Neural progenitor cell (in vitro differentiated cells): ENCODE measurements around the gene CMTM4. TPM values are rescaled to one million over a fixed set of nuclear protein-coding genes. Genes with fewer than 3 reads are reported as not detected.

Experiments
- DNase-seq: peaks from one replicate; pipeline ENCODE4 v3.0.0-alpha.2; 2016; ENCODE audit warnings: low spot score
- H2AFZ ChIP-seq: fragments of 200-600 bp; sonication (generic); replicated peaks from 2 replicates; pipeline ENCODE4 v1.6.1; 2016; ENCODE audit warnings: antibody characterized with exemption
- H3F3A ChIP-seq: fragments of 200-600 bp; sonication (generic); 2 replicates; pipeline ENCODE4 v1.6.1; 2016; ENCODE audit warnings: antibody characterized with exemption, low read depth
- H3K27ac ChIP-seq: fragments of 200-600 bp; sonication (generic); 2 replicates; pipeline ENCODE4 v1.5.1; 2016; ENCODE audit warnings: mild to moderate bottlenecking
- H3K27me3 ChIP-seq: fragments of 200-600 bp; sonication (generic); 2 replicates; pipeline ENCODE4 v1.6.1; 2016; ENCODE audit warnings: mild to moderate bottlenecking, moderate library complexity
- H3K36me3 ChIP-seq: fragments of 200-600 bp; sonication (generic); 2 replicates; pipeline ENCODE4 v1.5.1; 2016
- H3K4me1 ChIP-seq: fragments of 200-600 bp; sonication (generic); 2 replicates; pipeline ENCODE4 v1.6.1; 2016; ENCODE audit warnings: mixed run types
- H3K4me2 ChIP-seq: fragments of 200-600 bp; sonication (generic); 2 replicates; pipeline ENCODE4 v1.6.1; 2016
- H3K4me3 ChIP-seq: fragments of 200-600 bp; sonication (generic); 2 replicates; pipeline ENCODE4 v1.5.1; 2016
- H3K79me2 ChIP-seq: fragments of 200-600 bp; sonication (generic); 2 replicates; pipeline ENCODE4 v1.6.1; 2016; ENCODE audit warnings: low read depth
- H3K9ac ChIP-seq: fragments of 200-600 bp; sonication (generic); 2 replicates; pipeline ENCODE4 v1.6.1; 2016
- H3K9me3 ChIP-seq: fragments of 200-600 bp; sonication (generic); 2 replicates; pipeline ENCODE4 v1.5.1; 2016; ENCODE audit warnings: low read depth
- H4K20me1 ChIP-seq: fragments of 200-600 bp; sonication (generic); 2 replicates; pipeline ENCODE4 v1.6.1; 2016; ENCODE audit warnings: low read depth
- H3K27ac Mint-ChIP-seq: 3 replicates; pipeline ENCODE4 v1.8.0; 2021; ENCODE audit warnings: mixed read lengths
- H3K27me3 Mint-ChIP-seq: 2 replicates; pipeline ENCODE4 v1.8.0; 2022; ENCODE audit warnings: low read depth, mild to moderate bottlenecking, inconsistent platforms, moderate library complexity, mixed read lengths; ENCODE audit not compliant: insufficient read depth
- H3K36me3 Mint-ChIP-seq: 3 replicates; pipeline ENCODE4 v1.8.0; 2021; ENCODE audit warnings: mixed read lengths
- H3K4me1 Mint-ChIP-seq: 3 replicates; pipeline ENCODE4 v1.8.0; 2021; ENCODE audit warnings: mixed read lengths
- H3K4me3 Mint-ChIP-seq: 3 replicates; pipeline ENCODE4 v1.8.0; 2021; ENCODE audit warnings: mild to moderate bottlenecking, moderate library complexity, mixed read lengths
- H3K9me3 Mint-ChIP-seq: 3 replicates; pipeline ENCODE4 v1.8.0; 2020; ENCODE audit warnings: mixed read lengths
- EZH2 ChIP-seq: fragments of 200-600 bp; sonication (generic); IDR thresholded peaks from 2 replicates; pipeline ENCODE4 v1.6.1; 2017; ENCODE audit warnings: antibody characterized with exemption, mild to moderate bottlenecking, moderate library complexity
- EZH2phosphoT487 ChIP-seq: fragments of 200-600 bp; sonication (generic); IDR thresholded peaks from 2 replicates; pipeline ENCODE4 v1.6.1; 2017; ENCODE audit warnings: antibody characterized with exemption
- total RNA-seq: library from RNA; depleted of rRNA; stranded (reverse); fragments of >200 nt; gene quantifications from 2 replicates; pipeline ENCODE4 v1.2.3, GENCODE V29; 2015; ENCODE audit warnings: low replicate concordance
- TF ChIP-seq, protein P1 (sequence below): fragments of 200-600 bp; sonication (generic); IDR thresholded peaks from 2 replicates; pipeline ENCODE4 v1.5.1; 2017; ENCODE audit warnings: antibody characterized with exemption, mild to moderate bottlenecking

Gene CMTM4
- total RNA-seq, 1 donor from 2014 or later = 25.9 TPM

GRCh38 chr16:66656547-66656946, 40.0 kb downstream of the CMTM4 start:
- no peaks in the 10 kb centered on the region for H3K9me3 ChIP-seq
- Mint-ChIP-seq H3K4me1 (peaks cover 15% of the 10 kb centered on the region), H3K27ac (no peak overlapping the region), H3K27me3 (no peaks in the 10 kb centered on the region), H3K9me3 (no peaks in the 10 kb centered on the region), H3K4me3 (no peak overlapping the region), H3K36me3 (no peaks in the 10 kb centered on the region)
- no peaks in the 10 kb centered on the region for H3K27me3 ChIP-seq
- peaks cover 15% of the 10 kb centered on the region for H3K4me1 ChIP-seq
- DNase-seq = no peak
- H3F3A ChIP-seq = peaks cover 9% of the 10 kb centered on the region
- H3K4me2 ChIP-seq = no peak overlapping the region
- no peak overlapping the region for H3K27ac ChIP-seq
- no peak overlapping the region for H3K9ac ChIP-seq
- H2AFZ ChIP-seq = no peak overlapping the region
- no peaks in the 10 kb centered on the region for H3K79me2 ChIP-seq
- H4K20me1 ChIP-seq = peaks cover 2% of the 10 kb centered on the region
- H3K36me3 ChIP-seq = no peaks in the 10 kb centered on the region
- H3K4me3 ChIP-seq = no peak overlapping the region
- no peak for TF ChIP-seq EZH2
- TF ChIP-seq, protein P1, sequence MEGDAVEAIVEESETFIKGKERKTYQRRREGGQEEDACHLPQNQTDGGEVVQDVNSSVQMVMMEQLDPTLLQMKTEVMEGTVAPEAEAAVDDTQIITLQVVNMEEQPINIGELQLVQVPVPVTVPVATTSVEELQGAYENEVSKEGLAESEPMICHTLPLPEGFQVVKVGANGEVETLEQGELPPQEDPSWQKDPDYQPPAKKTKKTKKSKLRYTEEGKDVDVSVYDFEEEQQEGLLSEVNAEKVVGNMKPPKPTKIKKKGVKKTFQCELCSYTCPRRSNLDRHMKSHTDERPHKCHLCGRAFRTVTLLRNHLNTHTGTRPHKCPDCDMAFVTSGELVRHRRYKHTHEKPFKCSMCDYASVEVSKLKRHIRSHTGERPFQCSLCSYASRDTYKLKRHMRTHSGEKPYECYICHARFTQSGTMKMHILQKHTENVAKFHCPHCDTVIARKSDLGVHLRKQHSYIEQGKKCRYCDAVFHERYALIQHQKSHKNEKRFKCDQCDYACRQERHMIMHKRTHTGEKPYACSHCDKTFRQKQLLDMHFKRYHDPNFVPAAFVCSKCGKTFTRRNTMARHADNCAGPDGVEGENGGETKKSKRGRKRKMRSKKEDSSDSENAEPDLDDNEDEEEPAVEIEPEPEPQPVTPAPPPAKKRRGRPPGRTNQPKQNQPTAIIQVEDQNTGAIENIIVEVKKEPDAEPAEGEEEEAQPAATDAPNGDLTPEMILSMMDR = no peak
- TF ChIP-seq EZH2phosphoT487 = no peak

DNA sequence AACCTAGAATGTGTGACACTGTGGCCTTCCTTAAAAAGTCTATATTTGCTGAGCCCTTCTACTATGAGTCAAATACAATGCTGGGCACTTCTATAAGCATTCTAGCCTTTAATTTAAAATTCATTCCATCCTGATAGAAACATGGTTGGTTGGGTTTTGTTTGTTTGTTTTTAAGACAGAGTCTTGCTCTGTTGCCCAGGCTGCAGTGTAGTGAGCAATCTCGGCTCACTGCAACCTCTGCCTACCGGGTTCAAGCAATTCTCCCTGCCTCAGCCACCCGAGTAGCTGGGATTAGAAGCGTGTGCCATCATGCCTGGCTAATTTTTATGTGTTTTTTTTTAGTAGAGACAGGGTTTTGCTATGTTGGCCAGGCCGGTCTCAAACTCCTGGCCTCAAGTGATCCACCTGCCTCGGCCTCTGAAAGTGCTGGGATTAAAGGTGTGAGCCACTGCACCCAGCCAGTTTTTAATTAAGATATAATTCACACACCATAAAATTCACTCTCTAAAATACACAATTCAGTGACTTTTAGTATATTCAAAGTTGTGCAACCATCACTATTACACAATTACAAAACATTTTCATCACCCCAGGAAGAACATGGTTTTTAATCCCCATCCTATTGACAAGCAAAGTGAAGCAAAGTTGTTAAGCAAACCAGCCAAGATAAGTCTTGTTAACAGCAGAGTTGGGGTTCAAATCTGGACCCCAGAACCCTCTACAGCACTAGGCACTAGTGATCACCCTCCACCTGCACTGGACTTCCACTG, 42.8 kb downstream of the CMTM4 start:
- no peaks in the 10 kb centered on the region for H3K27me3 Mint-ChIP-seq
- no peaks in the 10 kb centered on the region for H4K20me1 ChIP-seq
- no peak for TF ChIP-seq EZH2
- H3K4me1 Mint-ChIP-seq = peaks cover 11% of the 10 kb centered on the region
- peaks cover 15% of the 10 kb centered on the region for H3K4me1 ChIP-seq
- H2AFZ ChIP-seq = no peak overlapping the region
- H3F3A ChIP-seq = peaks cover 4% of the 10 kb centered on the region
- no peak overlapping the region for H3K27ac ChIP-seq
- H3K9ac ChIP-seq = no peak overlapping the region
- no peak overlapping the region for H3K27ac Mint-ChIP-seq
- H3K27me3 ChIP-seq = no peaks in the 10 kb centered on the region
- no peak overlapping the region for H3K4me2 ChIP-seq
- no peaks in the 10 kb centered on the region for H3K36me3 ChIP-seq
- H3K36me3 Mint-ChIP-seq = no peaks in the 10 kb centered on the region
- no peak for DNase-seq
- H3K9me3 ChIP-seq = no peaks in the 10 kb centered on the region
- no peaks in the 10 kb centered on the region for H3K79me2 ChIP-seq
- no peak overlapping the region for H3K4me3 Mint-ChIP-seq
- H3K9me3 Mint-ChIP-seq = no peaks in the 10 kb centered on the region
- no peak overlapping the region for H3K4me3 ChIP-seq

DNA sequence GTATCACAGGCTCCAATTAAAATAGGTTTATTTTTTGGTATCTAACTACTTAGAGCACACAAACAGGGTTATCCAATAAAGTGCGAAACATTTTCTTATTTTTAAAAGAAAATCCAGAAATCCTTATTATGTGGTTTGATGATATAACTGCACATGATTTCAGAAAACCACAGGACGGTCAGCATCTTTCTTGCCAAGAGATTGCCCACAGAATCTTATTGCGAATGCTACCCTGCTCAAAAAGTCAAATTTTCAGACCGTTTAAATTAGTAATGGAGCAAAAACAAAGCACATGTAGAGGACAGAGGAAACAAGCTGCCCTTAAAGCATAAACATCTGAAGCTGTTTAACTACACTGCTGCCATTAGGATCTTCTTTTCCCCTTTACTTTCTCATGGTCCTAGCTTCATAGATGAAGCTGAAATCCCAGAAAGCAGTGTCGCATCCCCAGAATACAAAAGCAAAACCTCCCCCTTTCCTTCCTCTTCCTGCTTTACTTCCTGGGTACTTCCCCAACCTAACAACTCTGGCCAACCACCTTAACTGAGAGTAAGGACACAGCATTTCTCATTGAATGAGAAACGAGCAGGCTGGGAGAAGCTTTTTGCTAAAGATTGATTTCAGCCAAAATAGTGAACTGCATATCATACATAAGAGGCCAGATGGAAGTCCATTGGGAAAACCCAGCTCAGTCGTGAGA, 43.7 kb downstream of the CMTM4 start:
- H3K27ac ChIP-seq = no peak overlapping the region
- no peaks in the 10 kb centered on the region for H3K27me3 ChIP-seq
- H3F3A ChIP-seq = peaks cover 4% of the 10 kb centered on the region
- H3K4me2 ChIP-seq = no peak overlapping the region
- H3K79me2 ChIP-seq = no peaks in the 10 kb centered on the region
- Mint-ChIP-seq H3K27me3 (peaks cover 2% of the 10 kb centered on the region), H3K27ac (no peak overlapping the region), H3K4me3 (no peak overlapping the region), H3K9me3 (no peaks in the 10 kb centered on the region), H3K4me1 (peaks cover 11% of the 10 kb centered on the region), H3K36me3 (no peaks in the 10 kb centered on the region)
- no peak for TF ChIP-seq EZH2
- TF ChIP-seq EZH2phosphoT487 = no peak
- TF ChIP-seq, protein P1 = no peak
- no peak overlapping the region for H3K9ac ChIP-seq
- H3K9me3 ChIP-seq = no peaks in the 10 kb centered on the region
- DNase-seq = no peak
- no peak overlapping the region for H2AFZ ChIP-seq
- peaks cover 15% of the 10 kb centered on the region for H3K4me1 ChIP-seq
- no peaks in the 10 kb centered on the region for H4K20me1 ChIP-seq
- H3K36me3 ChIP-seq = no peaks in the 10 kb centered on the region
- no peak overlapping the region for H3K4me3 ChIP-seq

DNA sequence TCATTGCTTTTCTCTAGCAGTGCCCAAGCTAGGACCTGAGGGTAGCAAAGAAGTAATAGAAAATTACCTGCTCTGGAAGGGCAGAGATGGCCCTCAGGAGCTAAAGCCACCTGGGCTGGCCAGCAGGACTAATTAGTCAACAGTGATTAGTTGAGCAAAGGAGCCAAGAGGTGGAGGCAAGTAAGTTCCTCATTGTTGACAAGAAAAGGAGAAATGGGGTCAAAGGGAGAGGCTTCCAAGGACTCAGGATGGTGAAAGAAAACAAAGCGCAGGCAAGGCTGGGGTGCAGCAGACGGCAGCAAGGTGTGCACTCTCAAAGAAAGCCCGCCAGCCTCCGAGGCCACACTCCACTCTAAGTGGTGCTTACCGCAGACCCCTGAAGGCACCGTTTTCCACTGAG, 44.6 kb downstream of the CMTM4 start:
- H3K36me3 Mint-ChIP-seq = no peaks in the 10 kb centered on the region
- H3K27me3 Mint-ChIP-seq = peaks cover 2% of the 10 kb centered on the region
- Histone ChIP-seq H3F3A (peaks cover 4% of the 10 kb centered on the region), H4K20me1 (no peaks in the 10 kb centered on the region), H3K79me2 (no peaks in the 10 kb centered on the region), H3K9me3 (no peaks in the 10 kb centered on the region), H3K27ac (no peak overlapping the region), H3K9ac (no peak overlapping the region), H3K4me3 (no peak overlapping the region), H2AFZ (no peak overlapping the region), H3K4me2 (peak overlapping the region; percentile 74), H3K4me1 (peaks cover 15% of the 10 kb centered on the region), H3K36me3 (no peaks in the 10 kb centered on the region), H3K27me3 (no peaks in the 10 kb centered on the region)
- no peak overlapping the region for H3K27ac Mint-ChIP-seq
- no peak overlapping the region for H3K4me3 Mint-ChIP-seq
- H3K4me1 Mint-ChIP-seq = peaks cover 11% of the 10 kb centered on the region
- DNase-seq = no peak
- no peaks in the 10 kb centered on the region for H3K9me3 Mint-ChIP-seq
- TF ChIP-seq EZH2 = no peak
- TF ChIP-seq, protein P1 = no peak
